Astrocyte (in vitro differentiated cells and primary cell): Measurements from ENCODE around the gene BMP8A. TPM values are rescaled to one million over a fixed set of nuclear protein-coding genes. Genes with fewer than 3 reads are reported as not detected.
"Not testable (repeated sequence)": the region's sequence is repeated elsewhere in the genome, so short reads cannot be mapped to it uniquely, and the experiment has no call there.

Experiments
- DNase-seq: peaks from one replicate; pipeline ENCODE4 v3.0.0-alpha.2; 2010; ENCODE audit warnings: low read depth
- FAIRE-seq: peaks from 2 replicates; lab custom pipeline; 2011; peaks lifted over from hg19 to GRCh38; lab: Jason Lieb, UNC
- H2AFZ ChIP-seq: 2 replicates; pipeline ENCODE4 v1.6.0; 2012; ENCODE audit warnings: low read depth, low read length, inconsistent platforms
- H3K27ac ChIP-seq: 2 replicates; pipeline ENCODE4 v1.5.1; 2011; ENCODE audit warnings: low read depth, low read length, inconsistent platforms
- H3K27me3 ChIP-seq: 2 replicates; pipeline ENCODE4 v1.6.0; 2011; ENCODE audit warnings: low read length, inconsistent platforms; ENCODE audit not compliant: insufficient read depth
- H3K36me3 ChIP-seq: 2 replicates; pipeline ENCODE4 v1.5.1; 2011; ENCODE audit warnings: low read length, inconsistent platforms; ENCODE audit not compliant: insufficient read depth
- H3K4me1 ChIP-seq: 2 replicates; pipeline ENCODE4 v1.5.1; 2011; ENCODE audit warnings: low read length, inconsistent platforms; ENCODE audit not compliant: insufficient read depth
- H3K4me2 ChIP-seq: 2 replicates; pipeline ENCODE4 v1.6.0; 2012; ENCODE audit warnings: low read length, inconsistent platforms
- H3K4me3 ChIP-seq: 2 replicates; pipeline ENCODE4 v1.5.1; 2011; ENCODE audit warnings: low read depth, mild to moderate bottlenecking, low read length, inconsistent platforms; ENCODE audit not compliant: insufficient read depth
- H3K79me2 ChIP-seq: 2 replicates; pipeline ENCODE4 v1.6.0; 2012; ENCODE audit warnings: mild to moderate bottlenecking, low read length, inconsistent platforms; ENCODE audit not compliant: insufficient read depth
- H3K9ac ChIP-seq: 2 replicates; pipeline ENCODE4 v1.6.0; 2012; ENCODE audit warnings: mild to moderate bottlenecking, low read length, inconsistent platforms
- H3K9me3 ChIP-seq: 2 replicates; pipeline ENCODE4 v1.5.1; 2012; ENCODE audit warnings: low read depth, mild to moderate bottlenecking, low read length, inconsistent platforms; ENCODE audit not compliant: insufficient read depth
- H4K20me1 ChIP-seq: 2 replicates; pipeline ENCODE4 v1.6.0; 2012; ENCODE audit warnings: low read length, inconsistent platforms; ENCODE audit not compliant: insufficient read depth
- H3K27ac Mint-ChIP-seq: one replicate; pipeline ENCODE4 v1.8.0; 2021; ENCODE audit warnings: mild to moderate bottlenecking, mixed read lengths; ENCODE audit not compliant: unreplicated experiment
- H3K27me3 Mint-ChIP-seq: one replicate; pipeline ENCODE4 v1.8.0; 2021; ENCODE audit warnings: low read depth, mixed read lengths; ENCODE audit not compliant: unreplicated experiment
- H3K36me3 Mint-ChIP-seq: one replicate; pipeline ENCODE4 v1.8.0; 2021; ENCODE audit warnings: low read depth, mixed read lengths; ENCODE audit not compliant: unreplicated experiment
- H3K4me1 Mint-ChIP-seq: one replicate; pipeline ENCODE4 v1.8.0; 2021; ENCODE audit warnings: low read depth, mixed read lengths; ENCODE audit not compliant: unreplicated experiment
- H3K4me3 Mint-ChIP-seq: one replicate; pipeline ENCODE4 v1.8.0; 2021; ENCODE audit warnings: mild to moderate bottlenecking, moderate library complexity, mixed read lengths; ENCODE audit not compliant: unreplicated experiment
- H3K9me3 Mint-ChIP-seq: one replicate; pipeline ENCODE4 v1.8.0; 2021; ENCODE audit warnings: mild to moderate bottlenecking, mixed read lengths; ENCODE audit not compliant: unreplicated experiment
- CTCF ChIP-seq: IDR thresholded peaks from 2 replicates; pipeline ENCODE4 v1.5.1; 2011; ENCODE audit warnings: low read depth, mild to moderate bottlenecking, inconsistent platforms, low read length, moderate library complexity; ENCODE audit not compliant: insufficient read depth
- EZH2 ChIP-seq: IDR thresholded peaks from 2 replicates; pipeline ENCODE4 v1.6.1; 2012; ENCODE audit warnings: mild to moderate bottlenecking, low read length, inconsistent platforms; ENCODE audit not compliant: insufficient read depth
- total RNA-seq: library from RNA; stranded (reverse); gene quantifications from 2 replicates; pipeline ENCODE4 v1.2.1, GENCODE V29; 2021

Gene BMP8A
- total RNA-seq, 1 donor from 2014 or later, result 0.84 TPM

- Mint-ChIP-seq H3K27me3 (no peaks in the 10 kb centered on the region), H3K4me3 (no peak overlapping the region), H3K4me1 (peaks cover 18% of the 10 kb centered on the region), H3K27ac (peak overlapping the region; percentile 34), H3K36me3 (peaks cover 43% of the 10 kb centered on the region), H3K9me3 (no peaks in the 10 kb centered on the region)
- Histone ChIP-seq H3K9me3 (no peaks in the 10 kb centered on the region), H2AFZ (no peak overlapping the region), H3K4me1 (no peaks in the 10 kb centered on the region), H3K9ac (no peak overlapping the region), H3K36me3 (peaks cover 82% of the 10 kb centered on the region), H4K20me1 (peaks cover 28% of the 10 kb centered on the region), H3K4me2 (no peak overlapping the region), H3K4me3 (no peak overlapping the region), H3K27ac (no peak overlapping the region), H3K27me3 (no peaks in the 10 kb centered on the region), H3K79me2 (peaks cover 5% of the 10 kb centered on the region)
- no peak for TF ChIP-seq EZH2
- TF ChIP-seq CTCF, result no peak
- no peak for DNase-seq
- no peak for FAIRE-seq
Observed at GRCh38 chr1:39466413-39467107, 24.9 kb upstream of the BMP8A start.

GRCh38 chr1:39467108-39467720 lies 24.2 kb upstream of the BMP8A start:
- not testable (repeated sequence) for H2AFZ ChIP-seq, H3K9me3 Mint-ChIP-seq, H3K79me2 ChIP-seq, H3K4me1 ChIP-seq, H3K27ac Mint-ChIP-seq, H3K9me3 ChIP-seq, H3K27me3 Mint-ChIP-seq, H3K27me3 ChIP-seq, FAIRE-seq, H3K4me2 ChIP-seq, H3K4me3 ChIP-seq, H3K9ac ChIP-seq, DNase-seq, H3K4me3 Mint-ChIP-seq, H3K27ac ChIP-seq
- H3K36me3 Mint-ChIP-seq, result peaks cover 41% of the 10 kb centered on the region
- H4K20me1 ChIP-seq, result peaks cover 26% of the 10 kb centered on the region
- H3K4me1 Mint-ChIP-seq, result peaks cover 22% of the 10 kb centered on the region
- peaks cover 81% of the 10 kb centered on the region for H3K36me3 ChIP-seq

GRCh38 chr1:39469150-39469549 lies 22.3 kb upstream of the BMP8A start:
- H3K27me3 ChIP-seq, result no peaks in the 10 kb centered on the region
- peaks cover 77% of the 10 kb centered on the region for H3K36me3 ChIP-seq
- H3K9me3 Mint-ChIP-seq, result no peaks in the 10 kb centered on the region
- FAIRE-seq, result no peak
- H3K27me3 Mint-ChIP-seq, result no peaks in the 10 kb centered on the region
- H4K20me1 ChIP-seq, result peaks cover 22% of the 10 kb centered on the region
- H3K9me3 ChIP-seq, result no peaks in the 10 kb centered on the region
- H3K27ac Mint-ChIP-seq, result no peak overlapping the region
- no peak overlapping the region for H3K4me3 ChIP-seq
- no peak overlapping the region for H3K27ac ChIP-seq
- no peaks in the 10 kb centered on the region for H3K4me1 ChIP-seq
- no peak overlapping the region for H2AFZ ChIP-seq
- no peak overlapping the region for H3K4me3 Mint-ChIP-seq
- no peak overlapping the region for H3K4me2 ChIP-seq
- H3K79me2 ChIP-seq, result peaks cover 3% of the 10 kb centered on the region
- peaks cover 39% of the 10 kb centered on the region for H3K36me3 Mint-ChIP-seq
- H3K9ac ChIP-seq, result no peak overlapping the region
- TF ChIP-seq EZH2 (no peak), CTCF (no peak)
- H3K4me1 Mint-ChIP-seq, result peaks cover 25% of the 10 kb centered on the region
- no peak for DNase-seq
